GM23338 (cell line): ENCODE measurements around the gene MTA2. TPM values are rescaled to one million over a fixed set of nuclear protein-coding genes. Genes with fewer than 3 reads are reported as not detected.

Experiments used
- ATAC-seq: fragments of 200-7000 bp; cut with Tn5 transposase; 3 replicates; pipeline ENCODE4 v1.9.1; 2020
- DNase-seq: peaks from one replicate; pipeline ENCODE4 v3.0.0-alpha.2; 2015; ENCODE audit warnings: low spot score
- H2AFZ ChIP-seq: fragments of 200-600 bp; sonication (generic); 2 replicates; pipeline ENCODE4 v1.8.0; 2016; ENCODE audit warnings: antibody characterized with exemption, mild to moderate bottlenecking, moderate library complexity
- H3F3A ChIP-seq: fragments of 200-600 bp; sonication (generic); replicated peaks from 2 replicates; pipeline ENCODE4 v1.8.0; 2017; ENCODE audit warnings: antibody characterized with exemption, mixed run types, low read depth
- H3K27ac ChIP-seq: fragments of 200-600 bp; sonication (generic); 2 replicates; pipeline ENCODE4 v1.6.1; 2016; ENCODE audit warnings: low read depth
- H3K27me3 ChIP-seq: fragments of 200-600 bp; sonication (generic); 2 replicates; pipeline ENCODE4 v1.8.0; 2016; ENCODE audit warnings: mild to moderate bottlenecking, mixed run types, moderate library complexity; ENCODE audit not compliant: insufficient read depth
- H3K36me3 ChIP-seq: fragments of 200-600 bp; sonication (generic); 2 replicates; pipeline ENCODE4 v1.8.0; 2016; ENCODE audit warnings: mild to moderate bottlenecking; ENCODE audit not compliant: insufficient read depth
- H3K4me1 ChIP-seq: fragments of 200-600 bp; sonication (generic); 2 replicates; pipeline ENCODE4 v1.8.0; 2016; ENCODE audit warnings: mild to moderate bottlenecking, moderate library complexity; ENCODE audit not compliant: insufficient read depth
- H3K4me2 ChIP-seq: fragments of 200-600 bp; sonication (generic); 2 replicates; pipeline ENCODE4 v1.7.1; 2017; ENCODE audit warnings: mixed run types
- H3K4me3 ChIP-seq: fragments of 200-600 bp; sonication (generic); 2 replicates; pipeline ENCODE4 v1.6.1; 2016; ENCODE audit warnings: mixed run types
- H3K79me2 ChIP-seq: fragments of 200-600 bp; sonication (generic); replicated peaks from 2 replicates; pipeline ENCODE4 v1.8.0; 2017; ENCODE audit warnings: mild to moderate bottlenecking; ENCODE audit not compliant: insufficient read depth
- H3K9me2 ChIP-seq: fragments of 200-600 bp; sonication (generic); 2 replicates; pipeline ENCODE4 v1.8.0; 2017; ENCODE audit not compliant: insufficient read depth
- H4K20me1 ChIP-seq: fragments of 200-600 bp; sonication (generic); replicated peaks from 2 replicates; pipeline ENCODE4 v1.8.0; 2017; ENCODE audit warnings: mild to moderate bottlenecking; ENCODE audit not compliant: insufficient read depth
- H3K27ac Mint-ChIP-seq: 2 replicates; pipeline ENCODE4 v1.8.0; 2020; ENCODE audit warnings: inconsistent platforms, mild to moderate bottlenecking, moderate library complexity, mixed read lengths
- H3K27me3 Mint-ChIP-seq: 3 replicates; pipeline ENCODE4 v1.8.0; 2022; ENCODE audit warnings: low read depth, mild to moderate bottlenecking, moderate library complexity, mixed read lengths, inconsistent platforms; ENCODE audit not compliant: insufficient read depth, poor library complexity
- H3K36me3 Mint-ChIP-seq: 3 replicates; pipeline ENCODE4 v1.8.0; 2021; ENCODE audit warnings: low read depth, mild to moderate bottlenecking, inconsistent platforms, moderate library complexity, mixed read lengths
- H3K4me1 Mint-ChIP-seq: 3 replicates; pipeline ENCODE4 v1.8.0; 2020; ENCODE audit warnings: mild to moderate bottlenecking, inconsistent platforms, mixed read lengths
- H3K4me3 Mint-ChIP-seq: 3 replicates; pipeline ENCODE4 v1.8.0; 2021; ENCODE audit warnings: moderate library complexity, mild to moderate bottlenecking, inconsistent platforms, mixed read lengths
- H3K9me3 Mint-ChIP-seq: 3 replicates; pipeline ENCODE4 v1.8.0; 2020; ENCODE audit warnings: moderate library complexity, mild to moderate bottlenecking, inconsistent platforms, mixed read lengths
- NANOG ChIP-seq: IDR thresholded peaks from 2 replicates; pipeline ENCODE4 v1.6.1; 2016; ENCODE audit warnings: antibody characterized with exemption, borderline replicate concordance
- POLR2AphosphoS5 ChIP-seq: IDR thresholded peaks from 2 replicates; pipeline ENCODE4 v1.6.1; 2016; ENCODE audit warnings: antibody characterized with exemption, low read depth
- STAT1 ChIP-seq: IDR thresholded peaks from one replicate; pipeline ENCODE4 v1.6.1; 2016; ENCODE audit warnings: antibody characterized with exemption; ENCODE audit not compliant: unreplicated experiment
- ZNF114 ChIP-seq: fragments of 250-450 bp; sonication (Bioruptor Pico); IDR thresholded peaks from 2 replicates; pipeline ENCODE4 v1.5.0; 2020; ENCODE audit warnings: mild to moderate bottlenecking, moderate library complexity
- ZNF331 ChIP-seq: fragments of 250-450 bp; sonication (Bioruptor Pico); IDR thresholded peaks from 2 replicates; pipeline ENCODE4 v1.5.0; 2020; ENCODE audit warnings: low read depth, mild to moderate bottlenecking, moderate library complexity
- polyA plus RNA-seq: library from polyadenylated mRNA; unstranded; fragments of >200 nt; fragmentation: Nextera tagmentation; extraction: Ambion mirVana; gene quantifications from 2 replicates; pipeline ENCODE4 v1.2.1, GENCODE V29; 2016
- total RNA-seq: library from RNA; depleted of rRNA; stranded (reverse); fragments of >200 nt; shearing (Covaris generic); gene quantifications from 2 replicates; pipeline ENCODE4 v1.2.3, GENCODE V29; 2014
- TF ChIP-seq, protein P1 (sequence below): IDR thresholded peaks from one replicate; pipeline ENCODE4 v1.6.1; 2018; ENCODE audit warnings: antibody characterized with exemption; ENCODE audit not compliant: unreplicated experiment
- TF ChIP-seq, protein P2 (sequence below): IDR thresholded peaks from 2 replicates; pipeline ENCODE4 v1.6.1; 2016; ENCODE audit warnings: antibody characterized with exemption
- TF ChIP-seq, protein P3 (sequence below): fragments of 250-450 bp; sonication (Bioruptor Pico); IDR thresholded peaks from 2 replicates; pipeline ENCODE4 v1.5.0; 2020; ENCODE audit warnings: mild to moderate bottlenecking, moderate library complexity

MTA2 gene
- total and polyA plus RNA-seq, 2 experiments from 2014 or later = 22.9 to 102 TPM

DNA sequence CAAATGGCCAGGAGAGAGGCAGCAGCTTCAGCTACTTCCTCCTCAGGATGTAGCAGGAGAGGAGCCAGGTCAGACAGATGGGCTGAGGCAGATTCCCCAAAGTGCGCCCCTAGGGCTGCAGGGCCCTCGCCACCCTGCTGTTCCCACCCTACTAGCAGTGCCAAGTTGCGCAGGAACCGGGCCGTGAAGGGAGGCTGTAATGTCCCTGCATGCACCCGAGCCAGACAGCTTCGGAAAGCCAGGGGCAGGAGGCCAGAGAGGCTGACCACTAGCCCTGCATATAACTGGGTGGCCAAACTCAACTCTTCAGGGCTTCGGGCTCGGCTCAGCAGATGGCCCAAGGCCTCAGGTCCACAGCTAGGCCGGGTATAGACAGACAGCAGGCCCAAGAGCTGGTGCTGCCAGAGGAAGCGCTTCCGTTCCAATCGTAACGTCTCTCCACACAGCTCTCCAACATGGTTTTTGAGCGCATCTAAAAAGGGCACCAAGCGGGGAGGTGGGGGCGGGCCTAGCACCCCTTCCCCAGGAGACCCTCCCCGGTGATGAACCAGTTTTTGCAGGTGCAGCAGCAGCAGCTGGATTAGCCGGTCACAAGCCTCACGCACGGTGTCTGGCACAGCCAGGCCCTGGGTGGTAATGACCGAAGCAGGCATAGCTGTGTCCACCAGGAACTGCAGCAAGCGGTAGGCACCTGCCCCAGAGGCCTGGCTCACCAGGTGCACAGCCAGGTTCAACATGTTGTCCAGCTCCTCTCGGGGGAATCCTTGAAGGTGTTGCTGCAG is 46.7 kb upstream of the MTA2 start (continued):
- TF ChIP-seq, protein P1, sequence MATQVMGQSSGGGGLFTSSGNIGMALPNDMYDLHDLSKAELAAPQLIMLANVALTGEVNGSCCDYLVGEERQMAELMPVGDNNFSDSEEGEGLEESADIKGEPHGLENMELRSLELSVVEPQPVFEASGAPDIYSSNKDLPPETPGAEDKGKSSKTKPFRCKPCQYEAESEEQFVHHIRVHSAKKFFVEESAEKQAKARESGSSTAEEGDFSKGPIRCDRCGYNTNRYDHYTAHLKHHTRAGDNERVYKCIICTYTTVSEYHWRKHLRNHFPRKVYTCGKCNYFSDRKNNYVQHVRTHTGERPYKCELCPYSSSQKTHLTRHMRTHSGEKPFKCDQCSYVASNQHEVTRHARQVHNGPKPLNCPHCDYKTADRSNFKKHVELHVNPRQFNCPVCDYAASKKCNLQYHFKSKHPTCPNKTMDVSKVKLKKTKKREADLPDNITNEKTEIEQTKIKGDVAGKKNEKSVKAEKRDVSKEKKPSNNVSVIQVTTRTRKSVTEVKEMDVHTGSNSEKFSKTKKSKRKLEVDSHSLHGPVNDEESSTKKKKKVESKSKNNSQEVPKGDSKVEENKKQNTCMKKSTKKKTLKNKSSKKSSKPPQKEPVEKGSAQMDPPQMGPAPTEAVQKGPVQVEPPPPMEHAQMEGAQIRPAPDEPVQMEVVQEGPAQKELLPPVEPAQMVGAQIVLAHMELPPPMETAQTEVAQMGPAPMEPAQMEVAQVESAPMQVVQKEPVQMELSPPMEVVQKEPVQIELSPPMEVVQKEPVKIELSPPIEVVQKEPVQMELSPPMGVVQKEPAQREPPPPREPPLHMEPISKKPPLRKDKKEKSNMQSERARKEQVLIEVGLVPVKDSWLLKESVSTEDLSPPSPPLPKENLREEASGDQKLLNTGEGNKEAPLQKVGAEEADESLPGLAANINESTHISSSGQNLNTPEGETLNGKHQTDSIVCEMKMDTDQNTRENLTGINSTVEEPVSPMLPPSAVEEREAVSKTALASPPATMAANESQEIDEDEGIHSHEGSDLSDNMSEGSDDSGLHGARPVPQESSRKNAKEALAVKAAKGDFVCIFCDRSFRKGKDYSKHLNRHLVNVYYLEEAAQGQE = no peak

DNA sequence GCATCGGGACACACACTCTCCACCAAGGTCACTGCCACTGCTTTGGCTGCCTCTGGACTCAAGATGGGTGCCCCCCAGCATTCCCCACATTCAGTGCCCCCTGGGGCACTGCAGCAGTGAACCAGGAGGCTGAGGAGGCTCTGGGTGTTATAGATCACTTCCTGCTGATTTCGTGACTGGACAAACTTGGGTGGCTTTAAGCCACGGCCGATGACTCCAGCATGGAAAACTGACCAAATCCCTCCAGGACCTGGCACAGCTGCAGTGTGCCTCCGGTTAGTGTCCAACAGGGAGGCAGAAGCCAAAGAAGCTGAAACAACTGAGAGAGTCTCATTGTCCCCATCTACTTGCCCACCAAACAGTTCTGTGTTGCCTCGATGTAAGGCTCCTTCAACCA is 45.9 kb upstream of the MTA2 start:
- Mint-ChIP-seq H3K36me3 (peaks cover 38% of the 10 kb centered on the region), H3K9me3 (peaks cover 2% of the 10 kb centered on the region; the same call in 1 of the 3 replicates), H3K4me3 (no peak overlapping the region; the same call in 2 of the 3 replicates), H3K27ac (no peak overlapping the region), H3K27me3 (peaks cover 10% of the 10 kb centered on the region), H3K4me1 (peaks cover 16% of the 10 kb centered on the region)
- Histone ChIP-seq H3K4me1 (peaks cover 7% of the 10 kb centered on the region; the same call in 1 of the 2 replicates), H3F3A (peaks cover 20% of the 10 kb centered on the region; the same call in 1 of the 2 replicates), H3K27me3 (no peaks in the 10 kb centered on the region), H3K36me3 (peaks cover 10% of the 10 kb centered on the region; the same call in 1 of the 2 replicates), H4K20me1 (peaks cover 19% of the 10 kb centered on the region), H3K27ac (no peak overlapping the region), H3K4me2 (no peak overlapping the region), H2AFZ (no peak overlapping the region), H3K9me2 (no peaks in the 10 kb centered on the region), H3K79me2 (peaks cover 55% of the 10 kb centered on the region), H3K4me3 (no peak overlapping the region)
- DNase-seq = no peak
- ATAC-seq = no peak
- TF ChIP-seq ZNF331 (no peak), POLR2AphosphoS5 (no peak), ZNF114 (CRISPR knock-in tag) (no peak), STAT1 (no peak), NANOG (no peak)
- TF ChIP-seq, protein P2, sequence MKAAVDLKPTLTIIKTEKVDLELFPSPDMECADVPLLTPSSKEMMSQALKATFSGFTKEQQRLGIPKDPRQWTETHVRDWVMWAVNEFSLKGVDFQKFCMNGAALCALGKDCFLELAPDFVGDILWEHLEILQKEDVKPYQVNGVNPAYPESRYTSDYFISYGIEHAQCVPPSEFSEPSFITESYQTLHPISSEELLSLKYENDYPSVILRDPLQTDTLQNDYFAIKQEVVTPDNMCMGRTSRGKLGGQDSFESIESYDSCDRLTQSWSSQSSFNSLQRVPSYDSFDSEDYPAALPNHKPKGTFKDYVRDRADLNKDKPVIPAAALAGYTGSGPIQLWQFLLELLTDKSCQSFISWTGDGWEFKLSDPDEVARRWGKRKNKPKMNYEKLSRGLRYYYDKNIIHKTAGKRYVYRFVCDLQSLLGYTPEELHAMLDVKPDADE = no peak
- TF ChIP-seq, protein P1 = no peak
- TF ChIP-seq, protein P3, sequence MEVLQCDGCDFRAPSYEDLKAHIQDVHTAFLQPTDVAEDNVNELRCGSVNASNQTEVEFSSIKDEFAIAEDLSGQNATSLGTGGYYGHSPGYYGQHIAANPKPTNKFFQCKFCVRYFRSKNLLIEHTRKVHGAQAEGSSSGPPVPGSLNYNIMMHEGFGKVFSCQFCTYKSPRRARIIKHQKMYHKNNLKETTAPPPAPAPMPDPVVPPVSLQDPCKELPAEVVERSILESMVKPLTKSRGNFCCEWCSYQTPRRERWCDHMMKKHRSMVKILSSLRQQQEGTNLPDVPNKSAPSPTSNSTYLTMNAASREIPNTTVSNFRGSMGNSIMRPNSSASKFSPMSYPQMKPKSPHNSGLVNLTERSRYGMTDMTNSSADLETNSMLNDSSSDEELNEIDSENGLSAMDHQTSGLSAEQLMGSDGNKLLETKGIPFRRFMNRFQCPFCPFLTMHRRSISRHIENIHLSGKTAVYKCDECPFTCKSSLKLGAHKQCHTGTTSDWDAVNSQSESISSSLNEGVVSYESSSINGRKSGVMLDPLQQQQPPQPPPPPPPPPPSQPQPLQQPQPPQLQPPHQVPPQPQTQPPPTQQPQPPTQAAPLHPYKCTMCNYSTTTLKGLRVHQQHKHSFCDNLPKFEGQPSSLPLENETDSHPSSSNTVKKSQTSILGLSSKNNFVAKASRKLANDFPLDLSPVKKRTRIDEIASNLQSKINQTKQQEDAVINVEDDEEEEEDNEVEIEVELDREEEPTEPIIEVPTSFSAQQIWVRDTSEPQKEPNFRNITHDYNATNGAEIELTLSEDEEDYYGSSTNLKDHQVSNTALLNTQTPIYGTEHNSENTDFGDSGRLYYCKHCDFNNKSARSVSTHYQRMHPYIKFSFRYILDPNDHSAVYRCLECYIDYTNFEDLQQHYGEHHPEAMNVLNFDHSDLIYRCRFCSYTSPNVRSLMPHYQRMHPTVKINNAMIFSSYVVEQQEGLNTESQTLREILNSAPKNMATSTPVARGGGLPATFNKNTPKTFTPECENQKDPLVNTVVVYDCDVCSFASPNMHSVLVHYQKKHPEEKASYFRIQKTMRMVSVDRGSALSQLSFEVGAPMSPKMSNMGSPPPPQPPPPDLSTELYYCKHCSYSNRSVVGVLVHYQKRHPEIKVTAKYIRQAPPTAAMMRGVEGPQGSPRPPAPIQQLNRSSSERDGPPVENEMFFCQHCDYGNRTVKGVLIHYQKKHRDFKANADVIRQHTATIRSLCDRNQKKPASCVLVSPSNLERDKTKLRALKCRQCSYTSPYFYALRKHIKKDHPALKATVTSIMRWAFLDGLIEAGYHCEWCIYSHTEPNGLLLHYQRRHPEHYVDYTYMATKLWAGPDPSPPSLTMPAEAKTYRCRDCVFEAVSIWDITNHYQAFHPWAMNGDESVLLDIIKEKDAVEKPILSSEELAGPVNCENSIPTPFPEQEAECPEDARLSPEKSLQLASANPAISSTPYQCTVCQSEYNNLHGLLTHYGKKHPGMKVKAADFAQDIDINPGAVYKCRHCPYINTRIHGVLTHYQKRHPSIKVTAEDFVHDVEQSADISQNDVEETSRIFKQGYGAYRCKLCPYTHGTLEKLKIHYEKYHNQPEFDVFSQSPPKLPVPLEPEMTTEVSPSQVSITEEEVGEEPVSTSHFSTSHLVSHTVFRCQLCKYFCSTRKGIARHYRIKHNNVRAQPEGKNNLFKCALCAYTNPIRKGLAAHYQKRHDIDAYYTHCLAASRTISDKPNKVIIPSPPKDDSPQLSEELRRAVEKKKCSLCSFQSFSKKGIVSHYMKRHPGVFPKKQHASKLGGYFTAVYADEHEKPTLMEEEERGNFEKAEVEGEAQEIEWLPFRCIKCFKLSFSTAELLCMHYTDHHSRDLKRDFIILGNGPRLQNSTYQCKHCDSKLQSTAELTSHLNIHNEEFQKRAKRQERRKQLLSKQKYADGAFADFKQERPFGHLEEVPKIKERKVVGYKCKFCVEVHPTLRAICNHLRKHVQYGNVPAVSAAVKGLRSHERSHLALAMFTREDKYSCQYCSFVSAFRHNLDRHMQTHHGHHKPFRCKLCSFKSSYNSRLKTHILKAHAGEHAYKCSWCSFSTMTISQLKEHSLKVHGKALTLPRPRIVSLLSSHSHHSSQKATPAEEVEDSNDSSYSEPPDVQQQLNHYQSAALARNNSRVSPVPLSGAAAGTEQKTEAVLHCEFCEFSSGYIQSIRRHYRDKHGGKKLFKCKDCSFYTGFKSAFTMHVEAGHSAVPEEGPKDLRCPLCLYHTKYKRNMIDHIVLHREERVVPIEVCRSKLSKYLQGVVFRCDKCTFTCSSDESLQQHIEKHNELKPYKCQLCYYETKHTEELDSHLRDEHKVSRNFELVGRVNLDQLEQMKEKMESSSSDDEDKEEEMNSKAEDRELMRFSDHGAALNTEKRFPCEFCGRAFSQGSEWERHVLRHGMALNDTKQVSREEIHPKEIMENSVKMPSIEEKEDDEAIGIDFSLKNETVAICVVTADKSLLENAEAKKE (CRISPR knock-in tag) = no peak
